Measurements from ENCODE around the gene SSBP1. TPM values are rescaled to one million over a fixed set of nuclear protein-coding genes. Genes with fewer than 3 reads are reported as not detected.

The SSBP1 gene
- polyA plus RNA-seq, 2 donors: 159 to 209 TPM

- Histone ChIP-seq H3K36me3 (ENCODE audit: control insufficient read depth in 2 of 2, insufficient read depth in 2 of 2, low read length in 1 of 2) (no peaks in the 10 kb centered on the region), H3K9me3 (ENCODE audit: control insufficient read depth in 2 of 2, insufficient read depth in 1 of 2, low read depth in 1 of 2, low read length in 1 of 2) (no peaks in the 10 kb centered on the region), H3K27me3 (ENCODE audit: control insufficient read depth in 1 of 2, insufficient read depth in 2 of 2, low read length in 2 of 2) (no peaks in the 10 kb centered on the region), H3K4me1 (ENCODE audit: control insufficient read depth in 2 of 2, insufficient read depth in 2 of 2, low read length in 1 of 2) (no peaks in the 10 kb centered on the region), H3K27ac (ENCODE audit: low read depth in 2 of 2, low read length in 1 of 2) (no peak within 1 kb of the TSS), H3K4me3 (ENCODE audit: low read depth in 1 of 2, low read length in 2 of 2) (no peak within 1 kb of the TSS)
- 87 to 93% methylated on average over 6 of the region's 6 CpGs for WGBS, 2 donors
Measured at GRCh38 chr7:141708351-141708750, 29.8 kb upstream of the SSBP1 start, which contains the start of gene WEE2. Gene WEE2, plus strand, starts transcription at chr7:141708353. Its CDS starts 406 bp downstream, at chr7:141708759.

GRCh38 chr7:141709318-141709717 is 28.8 kb upstream of the SSBP1 start:
- Histone ChIP-seq H3K4me1 (ENCODE audit: control insufficient read depth in 2 of 2, insufficient read depth in 2 of 2, low read length in 1 of 2) (no peaks in the 10 kb centered on the region), H3K27me3 (ENCODE audit: control insufficient read depth in 1 of 2, insufficient read depth in 2 of 2, low read length in 2 of 2) (no peaks in the 10 kb centered on the region), H3K4me3 (ENCODE audit: low read depth in 1 of 2, low read length in 2 of 2) (no peak overlapping the region), H3K36me3 (ENCODE audit: control insufficient read depth in 2 of 2, insufficient read depth in 2 of 2, low read length in 1 of 2) (no peaks in the 10 kb centered on the region), H3K27ac (ENCODE audit: low read depth in 2 of 2, low read length in 1 of 2) (no peak overlapping the region), H3K9me3 (ENCODE audit: control insufficient read depth in 2 of 2, insufficient read depth in 1 of 2, low read depth in 1 of 2, low read length in 1 of 2) (no peaks in the 10 kb centered on the region)
- WGBS, 2 donors: 88 to 90% methylated on average over 2 of the region's 2 CpGs

DNA sequence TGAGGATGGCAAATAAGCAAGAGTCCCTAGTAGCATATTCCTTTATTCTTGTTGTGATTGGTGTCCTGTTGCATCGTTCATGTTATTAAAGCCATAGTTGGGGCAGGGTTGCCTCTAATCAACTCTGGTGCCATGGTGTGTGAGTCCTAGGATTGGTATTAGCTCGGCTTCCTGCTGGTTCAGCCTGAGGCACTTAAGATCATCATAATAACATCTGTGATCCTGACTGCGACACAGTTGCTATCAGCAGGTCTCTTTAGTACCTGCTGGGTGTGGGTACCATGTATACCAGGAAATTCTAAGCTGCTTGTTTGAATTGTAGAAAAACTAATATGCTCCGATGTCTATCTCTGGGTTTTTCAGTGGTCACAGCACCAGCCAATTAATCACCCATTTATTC is 28.4 kb upstream of the SSBP1 start:
- H3K27ac ChIP-seq (ENCODE audit: low read depth in 2 of 2, low read length in 1 of 2): no peak overlapping the region

DNA sequence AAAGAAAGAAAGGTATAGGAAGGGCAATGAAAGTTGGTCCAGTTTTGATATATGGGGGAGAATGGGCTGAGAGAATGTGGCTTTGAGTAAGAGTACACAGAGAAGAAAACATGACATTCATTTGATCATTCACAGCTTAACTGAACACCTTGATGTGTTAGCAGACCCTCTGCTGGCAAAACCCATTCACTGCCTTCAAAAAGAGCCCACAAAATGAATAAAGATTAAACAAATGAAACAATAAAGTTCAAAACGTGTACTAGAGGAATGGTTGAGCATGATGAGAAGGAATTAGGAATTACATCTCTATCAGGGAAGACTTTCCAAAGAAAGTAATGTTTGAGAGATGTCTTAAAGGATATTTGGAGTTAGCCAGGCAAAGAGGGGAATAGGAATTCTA is 27.9 kb upstream of the SSBP1 start:
- H3K4me1 ChIP-seq (ENCODE audit: control insufficient read depth in 2 of 2, insufficient read depth in 2 of 2, low read length in 1 of 2): no peaks in the 10 kb centered on the region
- H3K27ac ChIP-seq (ENCODE audit: low read depth in 2 of 2, low read length in 1 of 2): no peak overlapping the region
- no peaks in the 10 kb centered on the region for H3K36me3 ChIP-seq (ENCODE audit: control insufficient read depth in 2 of 2, insufficient read depth in 2 of 2, low read length in 1 of 2)
- 41 to 52% methylated on average over 1 of the region's 1 CpG for WGBS, 2 donors
- H3K27me3 ChIP-seq (ENCODE audit: control insufficient read depth in 1 of 2, insufficient read depth in 2 of 2, low read length in 2 of 2): no peaks in the 10 kb centered on the region
- H3K4me3 ChIP-seq (ENCODE audit: low read depth in 1 of 2, low read length in 2 of 2): no peak overlapping the region
- no peaks in the 10 kb centered on the region for H3K9me3 ChIP-seq (ENCODE audit: control insufficient read depth in 2 of 2, insufficient read depth in 1 of 2, low read depth in 1 of 2, low read length in 1 of 2)

More for the DNA sequence above, 28.4 kb upstream of the SSBP1 start:
- WGBS, 2 donors: 87 to 93% methylated on average over 4 of the region's 4 CpGs
- Histone ChIP-seq H3K27me3 (ENCODE audit: control insufficient read depth in 1 of 2, insufficient read depth in 2 of 2, low read length in 2 of 2) (no peaks in the 10 kb centered on the region), H3K36me3 (ENCODE audit: control insufficient read depth in 2 of 2, insufficient read depth in 2 of 2, low read length in 1 of 2) (no peaks in the 10 kb centered on the region), H3K9me3 (ENCODE audit: control insufficient read depth in 2 of 2, insufficient read depth in 1 of 2, low read depth in 1 of 2, low read length in 1 of 2) (no peaks in the 10 kb centered on the region), H3K4me3 (ENCODE audit: low read depth in 1 of 2, low read length in 2 of 2) (no peak overlapping the region), H3K4me1 (ENCODE audit: control insufficient read depth in 2 of 2, insufficient read depth in 2 of 2, low read length in 1 of 2) (no peaks in the 10 kb centered on the region)

GRCh38 chr7:141712603-141713255 is 25.4 kb upstream of the SSBP1 start:
- Histone ChIP-seq H3K4me3 (ENCODE audit: low read depth in 1 of 2, low read length in 2 of 2) (no peak overlapping the region), H3K27ac (ENCODE audit: low read depth in 2 of 2, low read length in 1 of 2) (no peak overlapping the region), H3K36me3 (ENCODE audit: control insufficient read depth in 2 of 2, insufficient read depth in 2 of 2, low read length in 1 of 2) (no peaks in the 10 kb centered on the region), H3K4me1 (ENCODE audit: control insufficient read depth in 2 of 2, insufficient read depth in 2 of 2, low read length in 1 of 2) (no peaks in the 10 kb centered on the region), H3K27me3 (ENCODE audit: control insufficient read depth in 1 of 2, insufficient read depth in 2 of 2, low read length in 2 of 2) (no peaks in the 10 kb centered on the region), H3K9me3 (ENCODE audit: control insufficient read depth in 2 of 2, insufficient read depth in 1 of 2, low read depth in 1 of 2, low read length in 1 of 2) (no peaks in the 10 kb centered on the region)
- 88% methylated on average over 5 of the region's 5 CpGs for WGBS, 2 donors

GRCh38 chr7:141713890-141714289 is 24.3 kb upstream of the SSBP1 start:
- no peaks in the 10 kb centered on the region for H3K27me3 ChIP-seq (ENCODE audit: control insufficient read depth in 1 of 2, insufficient read depth in 2 of 2, low read length in 2 of 2)
- WGBS, 2 donors: 91 to 92% methylated on average over 1 of the region's 1 CpG
- H3K36me3 ChIP-seq (ENCODE audit: control insufficient read depth in 2 of 2, insufficient read depth in 2 of 2, low read length in 1 of 2): no peaks in the 10 kb centered on the region
- no peak overlapping the region for H3K27ac ChIP-seq (ENCODE audit: low read depth in 2 of 2, low read length in 1 of 2)
- H3K4me3 ChIP-seq (ENCODE audit: low read depth in 1 of 2, low read length in 2 of 2): no peak overlapping the region
- no peaks in the 10 kb centered on the region for H3K4me1 ChIP-seq (ENCODE audit: control insufficient read depth in 2 of 2, insufficient read depth in 2 of 2, low read length in 1 of 2)
- H3K9me3 ChIP-seq (ENCODE audit: control insufficient read depth in 2 of 2, insufficient read depth in 1 of 2, low read depth in 1 of 2, low read length in 1 of 2): no peaks in the 10 kb centered on the region

DNA sequence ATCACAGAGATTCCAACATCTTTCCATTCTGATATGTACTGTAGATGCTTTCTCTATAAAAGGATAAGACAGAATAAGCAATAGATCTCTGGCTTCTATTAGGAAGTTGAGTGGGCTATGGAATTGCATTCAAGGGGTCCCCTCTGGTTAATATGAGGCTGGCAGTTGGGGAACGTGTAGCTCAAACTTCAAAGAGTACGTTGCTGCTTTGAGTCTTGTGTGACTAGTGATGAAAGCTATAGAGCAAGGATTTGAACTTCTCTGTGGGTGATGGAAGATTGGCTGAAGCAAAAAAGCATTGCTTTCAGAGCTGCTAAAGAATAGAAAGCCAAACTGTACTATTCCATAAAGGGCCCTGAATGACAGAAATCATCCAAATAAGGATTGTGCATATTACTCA is 23.6 kb upstream of the SSBP1 start:
- H3K4me3 ChIP-seq (ENCODE audit: low read depth in 1 of 2, low read length in 2 of 2): no peak overlapping the region
- no peaks in the 10 kb centered on the region for H3K27me3 ChIP-seq (ENCODE audit: control insufficient read depth in 1 of 2, insufficient read depth in 2 of 2, low read length in 2 of 2)
- H3K36me3 ChIP-seq (ENCODE audit: control insufficient read depth in 2 of 2, insufficient read depth in 2 of 2, low read length in 1 of 2): no peaks in the 10 kb centered on the region
- no peaks in the 10 kb centered on the region for H3K9me3 ChIP-seq (ENCODE audit: control insufficient read depth in 2 of 2, insufficient read depth in 1 of 2, low read depth in 1 of 2, low read length in 1 of 2)
- WGBS, 2 donors: 68 to 80% methylated on average over 2 of the region's 2 CpGs
- no peaks in the 10 kb centered on the region for H3K4me1 ChIP-seq (ENCODE audit: control insufficient read depth in 2 of 2, insufficient read depth in 2 of 2, low read length in 1 of 2)
- H3K27ac ChIP-seq (ENCODE audit: low read depth in 2 of 2, low read length in 1 of 2): no peak overlapping the region

DNA sequence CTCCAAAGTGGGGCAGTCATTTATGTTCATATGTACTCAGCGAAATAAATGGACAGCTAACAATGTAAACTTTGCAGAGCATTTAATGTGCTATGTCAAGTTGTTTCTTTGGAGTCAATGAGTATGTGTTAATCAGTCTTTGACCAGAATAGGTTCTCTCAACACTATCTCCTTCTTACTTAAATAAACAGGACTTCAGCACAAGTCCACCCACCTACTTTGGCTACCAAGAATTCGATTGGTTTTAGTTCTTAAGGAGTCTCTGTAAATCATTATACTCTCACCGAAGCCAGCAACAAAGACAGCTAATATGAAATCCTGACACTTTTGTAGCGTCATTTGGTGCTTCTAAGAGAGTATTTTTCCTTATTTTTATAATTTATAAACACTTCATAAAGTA is 23.1 kb upstream of the SSBP1 start:
- Histone ChIP-seq H3K4me3 (ENCODE audit: low read depth in 1 of 2, low read length in 2 of 2) (no peak overlapping the region), H3K27me3 (ENCODE audit: control insufficient read depth in 1 of 2, insufficient read depth in 2 of 2, low read length in 2 of 2) (no peaks in the 10 kb centered on the region), H3K36me3 (ENCODE audit: control insufficient read depth in 2 of 2, insufficient read depth in 2 of 2, low read length in 1 of 2) (no peaks in the 10 kb centered on the region), H3K9me3 (ENCODE audit: control insufficient read depth in 2 of 2, insufficient read depth in 1 of 2, low read depth in 1 of 2, low read length in 1 of 2) (no peaks in the 10 kb centered on the region), H3K4me1 (ENCODE audit: control insufficient read depth in 2 of 2, insufficient read depth in 2 of 2, low read length in 1 of 2) (no peaks in the 10 kb centered on the region), H3K27ac (ENCODE audit: low read depth in 2 of 2, low read length in 1 of 2) (no peak overlapping the region)
- 65 to 69% methylated on average over 4 of the region's 4 CpGs for WGBS, 2 donors

- no peaks in the 10 kb centered on the region for H3K9me3 ChIP-seq (ENCODE audit: control insufficient read depth in 2 of 2, insufficient read depth in 1 of 2, low read depth in 1 of 2, low read length in 1 of 2)
- H3K4me1 ChIP-seq (ENCODE audit: control insufficient read depth in 2 of 2, insufficient read depth in 2 of 2, low read length in 1 of 2): no peaks in the 10 kb centered on the region
- H3K27ac ChIP-seq (ENCODE audit: low read depth in 2 of 2, low read length in 1 of 2): no peak overlapping the region
- no peaks in the 10 kb centered on the region for H3K36me3 ChIP-seq (ENCODE audit: control insufficient read depth in 2 of 2, insufficient read depth in 2 of 2, low read length in 1 of 2)
- H3K4me3 ChIP-seq (ENCODE audit: low read depth in 1 of 2, low read length in 2 of 2): no peak overlapping the region
- 79 to 80% methylated on average over 6 of the region's 6 CpGs for WGBS, 2 donors
- no peaks in the 10 kb centered on the region for H3K27me3 ChIP-seq (ENCODE audit: control insufficient read depth in 1 of 2, insufficient read depth in 2 of 2, low read length in 2 of 2)
Measured at GRCh38 chr7:141715794-141716689, 22.1 kb upstream of the SSBP1 start.
